GM20431 (cell line): Measurements from ENCODE around the gene ZNF729.
"Not testable (repeated sequence)": the region's sequence is repeated elsewhere in the genome, so short reads cannot be mapped to it uniquely, and the experiment has no call there.

Source experiments
- in situ Hi-C: fragments of 300-500 bp; cut with MseI, MboI; formaldehyde crosslinking; loops from one replicate; pipeline ENCODE4 v1.15.0; 2020; ENCODE audit warnings: low sequenced_read_pairs; ENCODE audit not compliant: unreplicated experiment

Gene ZNF729

DNA sequence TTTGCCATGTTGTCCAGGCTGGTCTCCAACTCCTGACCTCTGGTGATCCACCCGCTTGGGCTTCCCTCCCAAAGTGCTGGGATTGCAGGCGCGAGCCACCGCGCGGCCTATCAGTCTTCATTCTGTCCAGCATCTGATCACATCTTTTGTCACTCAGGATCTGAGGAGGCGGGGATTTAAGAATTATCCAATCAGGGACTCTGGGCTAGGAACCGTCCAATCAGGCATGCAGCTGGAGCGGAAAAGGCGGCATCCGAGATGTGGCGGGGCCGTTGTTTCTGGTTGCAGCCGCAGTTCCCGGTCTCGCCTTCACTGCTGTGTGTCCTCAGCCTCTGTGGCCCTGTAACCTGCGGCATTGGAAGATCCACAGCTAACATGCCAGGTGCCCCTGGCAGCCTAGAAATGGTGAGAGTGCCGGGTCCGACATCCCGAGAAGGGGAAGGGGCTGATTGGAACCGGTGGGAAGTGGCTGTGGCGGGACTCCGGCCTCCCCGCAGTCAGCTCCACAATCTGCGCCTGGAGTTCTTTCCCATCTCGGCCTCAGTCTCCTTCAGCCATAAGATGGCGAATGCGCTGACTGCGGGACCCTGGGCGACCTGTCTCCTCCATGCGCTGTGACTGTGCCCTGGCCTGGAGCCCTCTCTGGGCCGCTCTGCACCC lies at the start of gene ZNF729:
TSS of gene ZNF729 (plus strand) at position 291 of the 660 bp plus-strand sequence. CDS start at position 376, 85 bp downstream.
- in situ Hi-C loops = no loop called here

DNA sequence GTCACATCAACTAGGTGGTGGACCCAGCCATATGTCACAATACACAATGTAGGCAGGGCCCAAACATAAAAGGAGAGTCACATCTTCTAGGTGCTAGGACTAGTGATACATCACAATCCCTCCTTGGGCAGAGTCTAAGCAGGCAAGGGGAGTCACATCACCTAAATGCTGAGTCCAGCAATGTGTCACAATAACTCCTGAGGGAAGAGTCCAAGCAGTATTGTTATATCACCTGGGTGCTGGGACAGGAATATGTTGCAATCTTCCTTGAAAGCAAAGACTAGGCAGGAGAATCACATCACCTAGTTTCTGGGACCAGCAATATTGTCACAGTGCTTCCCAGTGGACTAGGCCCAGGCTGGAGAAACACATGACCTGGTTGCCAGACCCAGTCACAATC lies 29.4 kb upstream of the ZNF729 start:
- in situ Hi-C loops = no loop called here

DNA sequence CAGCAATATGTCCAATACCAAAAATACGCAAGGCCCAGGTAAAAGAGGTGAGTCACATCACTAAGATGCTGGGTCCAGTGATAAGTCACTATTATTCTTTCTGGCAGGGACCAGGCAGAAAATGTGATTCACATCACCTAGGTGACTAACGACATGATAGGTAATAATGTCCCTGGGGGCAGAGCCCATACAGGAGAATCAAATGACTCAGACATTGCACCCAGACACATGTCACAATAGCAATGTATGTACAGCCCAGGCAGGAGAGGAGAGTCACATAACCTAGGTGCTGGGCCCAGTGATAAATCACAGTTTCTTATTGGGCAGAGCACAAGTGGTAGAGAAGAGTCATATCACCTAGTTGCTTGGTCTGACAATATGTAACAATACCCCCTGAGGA lies 28.9 kb upstream of the ZNF729 start:
- in situ Hi-C loops = no loop called here

DNA sequence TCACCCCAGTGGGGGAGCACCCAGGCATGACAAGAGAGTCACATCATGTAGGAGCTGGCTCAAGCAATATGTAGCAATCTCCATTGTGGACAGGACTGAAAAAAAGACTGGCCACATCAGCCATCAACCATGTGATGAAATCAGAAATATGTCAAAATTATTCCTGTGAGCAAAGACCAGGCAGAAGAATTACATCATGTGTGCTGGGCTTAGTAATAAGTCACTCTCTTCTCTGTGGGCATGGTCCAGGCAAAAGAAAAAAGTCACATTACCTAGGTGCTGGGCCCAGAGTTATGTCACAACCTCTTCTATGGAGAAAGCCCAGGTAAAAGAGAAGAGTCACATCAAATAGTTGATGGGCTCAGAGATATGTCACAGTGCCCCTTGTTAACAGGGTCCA lies 28.3 kb upstream of the ZNF729 start:
- in situ Hi-C loops = no loop called here

DNA sequence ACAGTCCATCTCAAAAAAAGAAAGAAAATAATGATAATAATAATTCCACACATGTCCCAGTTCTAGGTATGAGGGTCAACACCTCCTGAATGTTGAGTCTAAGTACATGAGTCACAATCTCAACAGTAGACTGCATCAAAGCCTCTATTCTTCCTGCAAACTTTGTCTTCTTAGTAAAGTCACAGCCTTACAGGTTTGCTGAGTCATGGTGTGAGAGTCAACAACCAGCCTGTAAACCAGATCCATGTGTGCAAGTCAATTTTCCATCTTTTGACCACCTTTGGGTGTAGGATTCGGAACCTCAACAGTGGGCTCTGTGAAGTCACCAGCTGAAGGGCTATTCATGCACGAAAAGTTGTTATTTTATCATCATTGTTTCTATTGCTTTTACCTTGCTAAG lies 25.7 kb upstream of the ZNF729 start:
- in situ Hi-C loops = no loop called here

DNA sequence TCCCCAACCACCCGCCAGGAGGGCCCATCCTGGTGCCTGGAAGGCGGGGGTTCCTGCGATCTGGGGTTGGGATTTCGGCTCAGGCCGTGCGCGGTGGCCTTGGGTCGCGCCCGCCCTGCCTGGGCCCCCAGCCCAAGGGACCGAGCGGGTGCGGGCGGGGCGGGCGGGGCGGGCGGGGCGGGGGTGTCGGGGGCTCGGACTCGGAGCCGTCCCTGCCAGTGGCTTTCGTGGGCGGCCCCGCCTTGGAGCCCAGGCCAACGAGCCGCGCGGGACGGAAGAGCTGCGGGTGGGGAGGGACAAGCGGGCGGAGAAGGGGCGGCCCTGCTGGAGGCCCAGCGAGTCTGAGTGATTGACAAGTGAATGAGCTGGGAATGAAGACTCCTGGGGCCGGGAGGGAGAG lies 24.6 kb upstream of the ZNF729 start:
- in situ Hi-C loops = no loop called here

DNA sequence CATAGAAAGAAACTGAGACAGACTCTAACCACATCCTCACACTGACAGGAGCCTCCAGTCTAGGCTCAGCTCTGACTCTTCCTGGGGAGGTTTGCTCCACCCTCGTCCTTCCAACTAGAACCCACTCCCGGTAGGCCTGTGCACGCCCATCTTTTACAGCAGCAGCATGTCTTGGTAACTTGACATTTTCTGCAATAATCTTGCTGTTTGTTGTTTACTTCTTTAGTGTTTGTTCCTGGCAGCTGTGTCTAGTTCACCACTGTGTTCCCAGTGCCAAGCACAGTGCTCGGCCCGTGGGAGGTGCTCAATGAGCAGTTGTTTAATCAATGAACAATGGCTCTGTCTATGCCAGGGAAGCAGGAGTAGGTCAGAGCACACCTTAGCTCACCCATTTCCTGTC lies 23.1 kb upstream of the ZNF729 start:
- in situ Hi-C loops = no loop called here

DNA sequence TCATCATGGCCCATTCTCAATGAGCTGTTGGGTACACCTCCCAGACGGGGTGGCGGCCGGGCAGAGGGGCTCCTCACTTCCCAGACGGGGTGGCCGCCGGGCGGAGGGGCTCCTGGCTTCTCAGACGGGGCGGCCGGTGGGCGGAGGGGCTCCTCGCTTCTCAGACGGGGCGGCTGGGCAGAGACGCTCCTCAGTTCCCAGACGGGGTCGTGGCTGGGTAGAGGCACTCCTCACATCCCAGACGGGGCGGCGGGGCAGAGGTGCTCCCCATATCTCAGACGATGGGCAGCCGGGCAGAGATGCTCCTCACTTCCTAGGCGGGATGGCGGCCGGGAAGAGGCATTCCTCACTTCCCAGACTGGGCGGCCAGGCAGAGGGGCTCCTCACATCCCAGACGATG lies 35.3 kb downstream of the ZNF729 start:
- in situ Hi-C loops = not testable (repeated sequence)

DNA sequence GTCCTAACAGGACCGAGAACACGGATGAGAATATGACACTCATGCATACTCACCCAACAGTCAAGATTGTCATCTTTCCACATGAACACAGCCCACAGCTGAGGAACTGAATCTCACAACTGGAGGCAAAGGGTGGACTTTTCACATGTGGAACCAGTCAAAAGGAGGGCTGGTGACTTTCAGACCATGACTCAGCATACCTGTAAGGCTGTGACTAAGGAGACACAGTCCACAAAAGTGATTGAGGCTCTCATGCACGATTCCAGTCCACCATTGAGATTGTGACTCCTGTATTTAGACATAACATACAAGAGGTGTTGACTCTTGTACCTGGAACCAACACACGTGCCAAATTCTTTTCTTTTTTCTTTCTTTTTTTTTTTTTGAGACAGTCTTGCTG lies 40.0 kb downstream of the ZNF729 start:
- in situ Hi-C loops = no loop called here

DNA sequence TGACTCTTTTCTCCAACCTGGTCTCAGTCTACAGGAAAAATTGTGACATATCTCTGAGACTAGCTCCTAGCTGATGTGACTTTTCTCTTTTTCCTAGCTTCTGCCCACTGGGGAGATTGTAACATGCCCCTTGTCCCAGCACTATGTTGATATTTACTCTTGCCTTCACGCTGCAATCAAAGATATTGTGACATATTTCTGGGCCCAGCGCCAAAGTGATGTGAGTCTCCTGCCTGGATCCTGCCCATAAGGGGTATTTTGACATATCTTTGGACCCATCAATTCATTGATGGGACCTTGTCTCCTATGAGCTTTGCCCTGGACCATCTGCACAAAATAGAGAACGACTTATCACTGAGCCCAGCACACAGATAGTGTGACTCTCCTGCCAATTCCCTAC lies 41.1 kb downstream of the ZNF729 start:
- in situ Hi-C loops = no loop called here

DNA sequence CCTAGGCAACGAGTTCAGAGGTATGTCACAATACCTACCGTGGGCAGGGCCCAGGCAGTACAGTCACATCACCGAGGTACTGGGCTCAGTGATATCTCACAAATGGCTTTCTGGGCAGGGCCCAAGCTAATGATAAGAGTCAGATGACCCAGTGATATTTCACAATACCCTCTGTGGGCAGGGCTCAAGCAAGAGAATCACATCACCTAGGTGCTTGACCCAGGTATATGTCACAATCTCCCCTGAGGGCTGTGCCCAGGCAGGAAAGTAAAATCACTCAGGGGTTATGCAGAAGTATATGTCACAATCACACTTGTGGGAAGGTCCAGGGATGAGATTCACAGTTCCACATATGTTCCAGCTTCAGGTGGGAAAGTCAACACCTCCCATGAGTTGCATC lies 45.3 kb downstream of the ZNF729 start:
- in situ Hi-C loops = no loop called here

DNA sequence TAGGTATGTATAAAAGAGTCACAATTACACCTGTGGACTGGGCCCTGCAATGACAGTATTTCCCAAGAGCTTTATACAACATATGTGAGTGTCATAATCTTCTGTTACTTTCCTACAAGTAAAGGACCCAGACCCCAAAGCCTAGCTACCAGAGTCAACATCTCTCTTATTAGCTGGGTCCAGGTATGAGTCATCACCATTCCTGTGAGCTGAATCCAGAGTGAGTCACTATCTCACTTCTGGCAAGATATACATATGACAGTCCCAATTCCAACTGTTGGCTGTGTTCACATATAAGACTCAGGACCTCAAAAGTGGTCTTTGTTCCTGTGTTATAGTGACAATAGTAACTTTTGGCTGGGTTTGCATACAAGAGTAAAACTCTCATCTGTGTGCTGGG lies 46.7 kb downstream of the ZNF729 start:
- in situ Hi-C loops = no loop called here

DNA sequence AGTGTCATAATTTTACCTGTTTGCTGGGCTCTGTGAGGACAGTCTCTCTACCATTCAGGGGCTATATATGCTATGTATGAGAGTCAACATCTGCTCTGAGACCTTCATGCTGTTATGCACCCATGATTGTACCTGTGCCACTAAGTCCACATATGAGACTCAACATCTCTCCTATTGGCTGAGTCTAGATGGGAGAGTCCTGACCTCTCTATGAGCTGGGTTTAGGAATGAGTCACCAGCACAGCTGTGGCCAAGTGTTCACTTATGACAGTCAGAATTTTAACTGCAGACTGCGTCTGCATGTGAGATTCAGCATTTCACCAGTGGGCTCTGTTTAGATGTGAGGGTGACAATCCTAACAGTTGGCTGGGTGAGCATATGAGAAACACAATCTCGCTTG lies 49.5 kb downstream of the ZNF729 start:
- in situ Hi-C loops = no loop called here

DNA sequence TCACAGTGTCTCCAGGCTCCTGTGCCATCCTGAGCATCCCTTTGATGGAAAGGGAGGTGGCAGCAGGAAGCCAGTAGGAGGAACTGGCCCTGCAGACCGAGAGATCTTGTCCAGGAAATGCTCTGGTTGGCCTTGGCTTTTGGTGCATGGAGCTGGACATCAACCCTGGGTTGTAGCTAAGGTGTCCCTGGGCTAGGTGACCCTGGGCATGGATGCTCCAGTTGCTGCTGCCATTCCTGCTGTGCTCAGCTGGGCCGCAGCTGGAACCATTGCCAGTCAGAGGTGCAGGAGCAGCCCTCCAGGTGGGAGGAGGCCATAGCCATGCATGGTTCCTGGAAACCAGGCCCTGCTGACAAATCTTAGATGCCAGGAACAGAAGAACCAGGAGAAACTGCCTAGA lies 68.4 kb downstream of the ZNF729 start:
- in situ Hi-C loops = no loop called here
